Right lobe of liver (tissue), 4 donors: ENCODE results near the gene PGGT1B.

Experiments used
- CTCF ChIP-seq, 4 donors: fragments of 200-600 bp in 3 of 4; fragments of 450-650 bp in 1 of 4; IDR thresholded peaks; one replicate each; pipeline versions ENCODE4 v1.5.1 to v1.8.0; 2016 to 2022; ENCODE audit warnings: antibody characterized with exemption in 4 of 4, mild to moderate bottlenecking in 2 of 4
- POLR2A ChIP-seq: fragments of 450-650 bp; IDR thresholded peaks from one replicate; pipeline ENCODE4 v1.6.1; 2017; ENCODE audit warnings: antibody characterized with exemption, mild to moderate bottlenecking
- donor health status: DM: no; HTN: no; CAD: no.
- donor health status: DM: no; HTN: no; CAD: no.
- donor health status: DM: no; HTN: yes; CAD: no.

- TF ChIP-seq POLR2A: no peak
- TF ChIP-seq CTCF (IDR thresholded peaks at IDR 0.05): no peak
These were observed 711 bp downstream of the PGGT1B start for GRCh38 chr5:115262011-115262320.
